Dermis blood vessel endothelial cell (primary cell): ENCODE data around the gene STK24. TPM values are rescaled to one million over a fixed set of nuclear protein-coding genes. Genes with fewer than 3 reads are reported as not detected.

Experiments used
- DNase-seq: peaks from one replicate; pipeline ENCODE4 v3.0.0; 2010
- total RNA-seq: library from RNA; depleted of rRNA; stranded (reverse); fragments of >200 nt; gene quantifications from 2 replicates; pipeline ENCODE4 v1.2.3, GENCODE V29; 2014

STK24 gene
- total RNA-seq, 1 donor from 2014 or later: 40.8 TPM

DNA sequence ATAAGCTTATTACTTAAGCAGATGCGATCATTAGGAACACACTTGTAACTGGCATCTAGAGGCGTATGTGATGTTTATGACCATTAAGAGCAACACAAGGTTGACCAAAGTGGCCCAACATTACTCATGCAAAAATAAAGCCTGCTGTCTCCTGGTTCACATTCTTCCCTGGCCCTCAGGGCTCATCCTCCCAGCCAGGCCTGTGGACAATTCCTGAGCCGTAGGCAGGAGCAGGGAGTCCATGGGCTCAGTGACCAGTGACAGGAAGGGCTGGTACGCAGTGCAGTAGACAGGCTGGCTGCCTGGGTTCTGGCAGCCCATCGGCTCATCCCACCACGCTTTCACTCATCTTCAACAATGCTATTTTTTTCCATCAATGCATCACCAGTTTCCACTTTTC lies 106.0 kb downstream of the STK24 start:
- no peak for DNase-seq

DNA sequence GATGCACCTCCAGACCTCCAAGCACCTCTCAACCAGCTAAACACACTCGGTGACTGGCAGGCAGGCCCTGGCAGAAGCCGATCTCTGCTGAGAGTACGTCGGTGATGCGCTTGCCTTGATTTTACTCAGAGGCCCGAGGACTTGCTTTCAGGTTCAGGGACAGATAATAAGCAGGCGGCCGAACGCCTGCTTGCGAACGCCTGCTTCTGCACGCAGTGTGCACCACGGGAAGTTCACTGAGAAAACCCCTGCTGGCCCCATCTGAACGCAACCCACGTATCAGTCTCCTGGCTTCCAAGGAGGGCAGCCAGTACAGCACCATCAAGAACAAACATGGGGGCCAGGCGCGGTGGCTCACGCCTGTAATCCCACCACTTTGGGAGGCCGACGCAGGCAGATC lies 108.0 kb downstream of the STK24 start:
- no peak for DNase-seq

DNA sequence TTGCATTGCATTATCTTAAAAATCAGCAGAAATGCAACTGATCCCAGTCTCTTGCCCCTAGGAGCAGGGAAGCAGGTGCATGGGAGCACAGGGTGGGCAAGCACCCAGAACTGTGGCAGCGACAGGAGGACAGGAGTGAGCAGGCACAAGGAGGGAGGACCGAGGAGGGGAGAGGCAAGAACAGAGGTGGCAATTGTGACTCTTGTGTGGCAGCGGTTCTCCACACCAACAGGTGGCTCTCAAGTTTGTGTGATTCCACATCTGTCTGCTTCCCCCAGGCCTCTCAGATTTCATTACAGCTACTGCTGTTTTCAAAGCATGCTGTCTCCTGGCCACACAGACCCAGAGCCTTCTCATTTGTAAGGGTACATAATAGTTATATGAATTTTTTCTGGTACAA lies 108.5 kb downstream of the STK24 start:
- DNase-seq: no peak

DNA sequence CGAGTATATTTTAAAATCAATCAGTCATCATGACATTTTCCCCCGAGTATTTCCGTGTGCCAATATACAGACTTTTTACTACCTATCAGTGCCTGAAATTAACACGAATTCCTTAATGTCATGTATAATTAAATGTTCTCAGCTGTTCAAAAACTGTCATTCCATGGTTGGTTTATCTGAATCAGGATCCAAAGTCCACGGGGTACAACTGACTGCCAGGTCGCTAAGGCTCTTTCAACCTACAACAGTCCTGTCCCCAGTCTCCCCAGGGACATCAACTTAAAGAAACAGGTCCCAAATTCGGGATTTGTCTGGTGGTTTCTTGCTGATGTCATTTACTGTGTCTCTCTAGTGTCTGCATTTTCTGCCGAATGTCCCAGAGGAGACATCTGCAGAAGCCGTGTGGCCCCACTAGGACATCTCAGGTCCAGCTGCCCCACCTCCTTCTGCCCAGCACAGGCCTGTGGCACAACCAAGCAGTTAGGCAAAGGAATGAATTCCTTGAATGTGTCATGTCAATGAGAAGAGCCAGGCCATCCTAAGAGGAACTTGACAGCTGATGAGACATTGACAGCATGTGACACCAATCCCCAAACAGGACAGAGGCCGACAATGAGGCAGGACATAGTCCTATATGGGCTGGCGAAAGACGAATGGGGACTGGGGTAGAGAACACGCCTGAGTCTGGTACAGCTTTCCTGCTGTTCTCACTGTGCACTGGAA lies 109.5 kb downstream of the STK24 start:
- DNase-seq: no peak

DNA sequence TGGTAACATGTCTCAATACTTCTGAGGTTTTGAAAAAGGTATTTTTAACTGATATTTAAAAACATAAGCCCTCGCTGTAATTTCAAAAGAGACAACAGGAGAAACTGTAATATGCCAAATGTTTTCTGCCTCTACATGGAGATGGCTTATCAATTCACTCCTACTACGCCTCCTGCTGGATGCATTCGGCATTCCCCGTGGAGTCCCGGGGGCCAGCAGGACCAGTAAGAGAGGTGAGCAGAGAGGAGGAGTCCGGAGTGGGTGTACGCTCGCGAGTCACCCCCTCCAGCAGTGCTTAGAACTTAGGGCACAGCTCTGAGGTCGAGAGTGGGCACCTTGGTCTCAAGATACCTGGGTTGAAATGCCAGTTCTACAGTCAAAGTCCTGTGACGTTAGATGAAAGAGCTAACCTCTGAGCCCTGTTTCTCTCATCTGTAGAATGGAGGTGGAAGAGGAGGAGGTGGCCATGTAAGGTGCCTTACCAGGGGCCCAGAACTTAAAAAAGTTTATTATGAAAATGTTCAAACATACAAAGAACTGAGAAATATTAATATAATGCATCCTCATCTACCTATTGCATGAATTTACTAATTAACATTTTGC lies 110.2 kb downstream of the STK24 start:
- DNase-seq: peak; percentile 81

DNA sequence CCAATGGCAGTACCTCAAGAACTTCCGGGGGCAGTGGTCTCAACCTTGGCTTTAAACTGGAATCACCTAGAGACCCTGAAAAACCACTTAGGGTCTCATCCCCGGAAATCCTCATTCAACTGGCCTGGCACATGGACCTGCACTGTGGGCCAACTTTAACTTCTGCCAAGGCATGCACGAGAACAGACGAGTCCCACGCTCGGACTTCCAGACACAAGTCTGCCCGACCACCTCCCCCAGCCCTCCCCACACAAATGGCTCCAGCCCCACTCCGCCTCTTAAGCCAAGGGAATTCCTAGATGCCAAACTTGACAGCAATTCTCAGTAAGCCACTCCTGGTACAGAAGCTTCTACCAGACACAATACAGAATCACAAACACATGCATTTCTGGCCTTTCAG lies 114.0 kb downstream of the STK24 start:
- DNase-seq: no peak

DNA sequence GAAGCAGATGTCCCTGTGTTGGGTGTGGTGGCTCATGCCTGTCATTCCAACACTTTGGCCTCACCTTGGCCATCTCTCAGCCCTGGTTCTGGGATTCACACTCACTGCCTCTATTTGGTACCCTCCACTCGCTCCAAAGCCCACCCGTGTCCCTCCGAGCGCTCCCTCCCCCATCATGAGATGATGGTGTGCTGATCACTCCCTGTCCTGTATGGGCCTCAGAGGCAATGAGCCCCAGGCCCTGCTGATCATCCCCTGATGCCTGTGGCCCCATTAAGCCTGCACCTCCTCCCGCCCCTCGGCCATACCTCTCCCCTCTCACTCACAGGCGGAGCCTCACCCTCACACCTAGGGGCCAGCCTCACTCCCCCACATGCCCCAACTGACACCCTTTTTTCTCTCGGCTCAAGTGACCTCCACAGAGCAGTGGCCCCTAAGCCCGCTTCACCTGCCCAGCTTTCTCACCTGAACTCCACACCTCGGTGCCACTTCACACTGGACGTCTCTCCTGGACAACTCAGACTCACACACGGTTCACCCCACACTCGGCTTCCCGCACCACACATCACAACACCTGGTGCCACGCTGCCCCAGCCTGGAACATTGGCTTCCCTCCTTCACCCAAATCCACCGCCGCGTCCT lies 114.5 kb downstream of the STK24 start:
- no peak for DNase-seq

DNA sequence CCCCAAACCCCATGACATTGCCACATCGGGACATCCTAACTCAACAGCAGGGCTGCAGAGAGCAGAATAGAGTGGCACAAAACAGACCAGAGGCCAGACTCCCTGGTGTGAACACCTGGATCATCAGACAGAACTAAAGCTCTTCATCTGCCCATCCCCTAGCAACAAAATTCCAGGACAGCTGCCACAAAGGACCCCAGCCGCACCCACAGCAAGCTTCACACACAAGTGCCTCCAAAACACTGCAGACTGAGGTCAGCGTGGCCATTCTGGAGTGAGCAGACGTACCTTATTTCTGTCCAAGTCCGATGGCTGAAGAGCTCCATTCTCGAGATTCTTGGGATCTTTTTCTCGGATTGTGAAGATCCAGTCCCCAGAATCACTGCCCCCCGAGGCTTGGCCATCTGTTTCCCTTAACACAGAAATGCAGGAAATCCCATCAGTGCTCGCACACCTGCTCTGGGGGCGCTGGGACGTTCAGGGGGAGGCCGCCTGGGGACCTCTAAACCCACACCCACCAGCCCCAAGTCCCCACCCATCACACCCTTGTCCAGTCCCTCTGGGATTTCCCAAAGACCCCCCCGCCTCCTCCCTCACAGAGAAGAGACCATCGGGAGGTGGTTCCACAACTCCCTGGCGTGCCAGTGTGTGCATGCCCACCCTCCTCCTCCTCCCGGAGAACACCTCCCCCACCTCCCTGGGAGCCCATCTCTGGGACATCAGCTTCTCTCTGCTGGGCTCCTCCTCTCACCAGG lies 115.2 kb downstream of the STK24 start:
- DNase-seq: no peak

DNA sequence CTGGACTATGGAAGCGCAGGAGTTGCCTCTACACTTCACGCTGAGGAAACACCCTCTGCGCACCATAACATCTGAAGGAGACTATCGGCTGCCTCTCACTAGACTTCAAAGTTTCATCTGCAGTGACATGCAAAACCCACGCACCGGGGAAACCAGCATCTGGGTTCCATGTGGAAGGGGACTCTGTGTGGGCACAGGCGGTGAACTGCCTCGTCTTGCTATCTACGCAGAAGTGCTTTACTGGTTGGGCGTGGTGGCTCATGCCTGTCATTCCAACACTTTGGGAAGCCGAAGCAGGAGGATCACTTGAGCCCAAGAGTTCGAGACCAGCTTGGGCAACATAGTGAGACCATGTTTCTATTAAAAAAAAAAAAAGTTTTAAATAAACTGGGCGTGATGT lies 116.4 kb downstream of the STK24 start:
- DNase-seq: no peak

DNA sequence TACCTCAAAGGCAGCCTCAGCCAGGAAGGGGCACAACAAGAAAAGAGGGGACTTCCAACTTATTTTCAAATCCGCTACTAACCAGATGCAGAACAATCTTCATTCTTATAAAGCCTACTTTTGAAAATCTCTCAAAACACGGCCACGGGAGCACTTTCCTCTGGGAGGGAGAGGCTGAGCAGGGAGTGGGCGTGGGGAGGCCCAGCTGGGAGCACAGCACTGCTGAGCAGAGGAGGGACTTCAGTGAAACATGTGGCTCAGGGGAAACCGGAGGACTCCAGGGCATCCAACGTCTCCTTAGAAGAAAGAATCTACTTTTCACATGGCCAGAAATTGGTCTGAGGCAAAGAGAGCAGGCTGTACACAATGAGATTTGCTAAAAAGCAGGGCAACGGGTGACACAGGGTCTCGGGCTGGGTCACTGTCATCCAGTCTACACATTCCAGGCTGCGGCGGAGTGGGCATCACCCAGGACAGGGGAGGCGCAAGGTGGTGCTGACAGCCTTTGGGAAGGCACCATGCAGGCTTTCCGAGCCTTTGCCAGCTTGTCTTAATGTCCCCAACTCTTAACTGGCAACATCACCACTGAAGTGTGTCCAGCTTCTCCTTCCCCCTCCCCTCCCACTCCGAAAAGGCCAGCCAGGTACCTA lies 117.1 kb downstream of the STK24 start:
- no peak for DNase-seq

DNA sequence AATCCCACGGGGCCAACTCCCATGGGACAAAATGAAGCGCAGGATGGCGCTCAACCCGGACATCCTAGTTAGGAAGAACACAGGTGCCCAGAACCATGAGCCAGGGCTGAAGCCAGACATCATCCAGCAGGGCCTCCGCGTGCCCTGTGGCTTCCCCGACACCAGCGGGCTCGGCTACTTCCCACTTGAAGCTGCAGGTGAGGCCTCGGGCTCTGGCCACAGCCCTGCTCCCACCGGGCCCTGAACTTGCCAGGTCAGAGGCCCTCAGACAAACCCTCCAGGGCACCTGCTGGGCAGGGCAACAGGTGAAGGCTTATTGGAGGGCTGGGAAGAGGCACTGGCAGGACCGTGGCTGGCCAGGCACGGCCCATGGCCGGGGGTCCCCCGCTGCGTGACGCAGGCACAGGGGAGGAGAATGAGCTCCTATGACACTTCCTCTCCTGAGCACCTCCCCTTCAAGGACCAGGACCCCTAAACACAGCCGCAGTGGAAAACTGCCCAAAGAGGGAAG lies 117.7 kb downstream of the STK24 start:
- no peak for DNase-seq

DNA sequence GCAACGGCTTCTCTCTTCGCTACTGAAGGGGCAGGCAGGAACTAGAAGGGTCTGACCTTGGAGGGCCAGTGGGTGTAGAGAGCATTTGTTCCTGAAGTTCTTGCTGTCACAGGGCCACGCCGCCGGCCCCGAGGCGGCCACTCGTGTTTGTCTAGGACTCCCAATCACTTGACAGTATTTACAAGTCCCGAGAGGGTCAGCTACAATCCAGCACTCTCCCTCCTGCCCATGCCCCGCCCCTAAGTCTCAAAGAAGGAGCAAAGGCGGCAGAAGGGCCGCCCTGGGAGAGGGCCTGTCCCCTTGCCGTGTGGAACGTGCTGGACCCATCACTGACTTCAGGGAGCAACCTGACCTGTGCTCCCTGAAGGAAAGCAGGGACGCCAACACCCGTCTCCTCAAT lies 118.5 kb downstream of the STK24 start:
- no peak for DNase-seq

DNA sequence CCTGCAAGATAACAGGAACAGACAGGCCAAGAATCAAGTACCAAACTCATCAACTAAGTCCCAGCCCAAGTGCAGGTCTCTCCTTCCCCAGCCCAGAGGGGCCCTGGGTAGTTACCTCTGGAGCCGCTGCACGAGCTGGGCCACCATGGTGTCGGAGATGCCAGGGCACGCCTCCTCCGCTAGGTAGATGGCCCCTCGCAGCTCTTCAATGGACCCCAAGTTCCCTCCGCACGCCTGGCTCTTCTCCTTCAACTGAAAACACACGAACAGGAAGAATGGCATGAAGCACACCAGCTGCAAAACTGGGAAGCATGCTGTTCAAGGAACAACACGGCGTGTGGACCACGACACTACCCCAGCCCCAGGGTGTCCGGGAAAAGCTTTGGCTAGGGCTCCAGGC lies 119.9 kb downstream of the STK24 start:
- DNase-seq: no peak

DNA sequence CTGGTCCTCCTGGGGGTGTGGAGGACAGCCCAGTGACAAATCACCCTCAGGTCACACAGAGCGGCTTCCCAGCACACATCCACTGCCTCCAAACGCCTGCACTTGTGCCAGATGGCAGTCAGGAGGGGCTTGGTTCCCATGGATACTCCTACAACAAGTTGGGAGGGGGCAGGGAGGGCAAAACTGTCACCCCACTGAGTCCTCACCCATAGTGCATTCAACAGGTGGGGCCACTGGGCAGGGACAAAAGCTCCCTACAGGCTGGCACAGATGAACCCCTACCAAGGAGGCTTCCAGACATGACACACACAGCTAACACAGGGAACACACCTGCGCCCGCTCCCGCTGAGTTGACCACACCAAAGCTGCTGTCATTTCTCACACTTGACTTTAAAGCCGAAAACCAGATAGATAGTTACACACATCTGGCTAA lies 120.5 kb downstream of the STK24 start:
- no peak for DNase-seq

DNA sequence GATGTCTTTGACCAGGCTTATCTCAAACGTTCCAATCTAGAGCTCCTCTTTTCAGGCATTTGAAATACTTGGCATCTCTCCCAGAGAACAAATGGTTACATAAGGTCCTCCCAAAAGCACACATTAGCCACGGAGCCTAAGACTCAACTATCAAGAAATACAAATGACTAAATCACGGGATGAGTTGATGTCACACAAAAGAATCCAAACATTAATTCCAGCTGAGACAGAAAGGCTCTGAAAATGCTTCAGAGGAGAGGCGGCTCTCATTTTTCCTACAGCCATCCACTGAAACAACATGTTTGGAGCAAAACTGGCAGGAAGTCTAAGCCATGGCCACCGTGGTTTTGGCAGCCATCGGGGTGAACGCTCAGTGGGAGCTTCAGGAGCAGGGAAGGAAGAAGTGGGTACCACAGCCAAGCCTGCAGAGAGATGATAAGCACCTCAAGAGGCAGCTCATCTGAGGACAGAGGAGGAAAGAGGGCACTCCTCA lies 122.5 kb downstream of the STK24 start:
- peak; percentile 45 for DNase-seq

DNA sequence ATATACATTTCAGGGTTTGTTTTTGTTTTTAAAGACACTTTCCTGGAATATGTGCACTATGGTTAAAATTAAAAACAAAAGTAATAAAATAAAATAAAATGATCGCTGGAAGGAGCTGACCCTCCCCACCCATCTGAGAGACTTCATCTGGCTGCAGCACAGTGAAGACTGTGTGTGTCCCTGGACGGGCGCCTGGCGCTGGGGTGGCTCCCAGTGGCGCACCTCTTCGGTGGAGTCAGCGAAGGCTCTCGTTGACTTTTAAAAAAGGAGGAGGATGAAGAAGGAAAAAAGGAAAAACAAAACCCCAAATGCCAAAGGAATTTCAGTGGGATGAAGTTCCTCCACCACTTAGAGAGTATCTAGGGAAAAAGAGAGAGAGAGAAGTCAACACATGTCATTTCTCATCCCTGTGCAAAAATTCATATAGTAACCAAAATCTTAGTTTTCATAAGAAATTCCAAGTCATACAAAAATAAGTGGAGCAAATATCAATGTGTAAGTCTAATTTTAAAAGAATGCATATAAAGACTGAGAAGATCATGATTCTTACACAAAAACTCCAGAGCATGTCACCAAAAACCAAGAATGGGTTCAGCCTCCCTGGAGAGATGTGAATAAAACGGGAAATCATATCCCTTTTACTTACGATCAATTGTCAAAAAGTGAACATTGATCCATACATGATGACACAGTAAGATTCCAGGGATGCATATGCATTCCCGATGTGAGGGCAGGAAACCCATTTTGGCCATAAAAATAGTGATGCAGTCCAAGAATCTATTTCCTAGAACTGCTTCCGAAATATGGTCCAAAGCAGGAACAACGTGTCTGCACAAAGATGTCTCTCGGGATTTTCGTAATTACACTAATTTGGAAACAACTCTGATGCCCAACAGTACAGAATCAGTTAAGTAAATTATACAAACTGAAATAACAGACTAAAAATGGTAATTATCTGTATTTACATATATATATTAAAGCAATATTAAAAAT lies 123.8 kb downstream of the STK24 start:
- no peak for DNase-seq

DNA sequence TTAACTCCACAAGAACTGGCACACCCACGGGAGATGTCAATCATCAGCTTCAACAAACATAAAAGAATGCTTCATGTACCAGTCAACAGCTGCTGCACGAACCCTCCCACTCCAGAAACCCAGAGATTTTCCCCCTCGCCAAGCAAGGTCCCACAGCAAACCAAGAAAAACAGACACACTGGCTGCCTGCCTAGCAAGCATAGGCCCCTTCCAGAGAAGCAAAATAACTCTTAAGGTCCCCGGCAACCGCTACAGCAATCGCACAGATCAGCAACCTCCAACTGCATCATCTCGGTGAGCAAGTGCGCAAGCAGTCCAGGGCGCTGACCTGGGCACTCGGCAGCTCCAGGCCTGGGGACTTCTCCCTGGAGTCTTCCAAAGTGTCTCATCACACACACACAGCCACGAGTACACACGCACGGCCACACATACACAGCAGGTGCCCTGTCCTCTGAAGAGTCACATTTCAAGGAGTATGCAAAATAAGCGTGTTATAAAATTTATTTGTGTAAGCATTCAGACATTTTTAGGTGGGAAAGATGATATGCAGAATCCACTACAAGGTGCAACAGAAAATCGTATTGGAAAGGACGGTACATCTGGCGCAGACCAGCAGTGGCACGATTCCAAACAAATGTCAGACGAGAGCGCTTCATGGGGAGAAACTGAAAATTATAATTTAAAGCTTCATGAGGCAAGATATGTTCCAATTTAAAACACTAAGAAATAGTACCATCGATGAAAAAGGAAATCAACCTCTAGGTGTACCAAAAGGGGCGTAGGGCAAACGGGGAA lies 125.0 kb downstream of the STK24 start:
- no peak for DNase-seq

DNA sequence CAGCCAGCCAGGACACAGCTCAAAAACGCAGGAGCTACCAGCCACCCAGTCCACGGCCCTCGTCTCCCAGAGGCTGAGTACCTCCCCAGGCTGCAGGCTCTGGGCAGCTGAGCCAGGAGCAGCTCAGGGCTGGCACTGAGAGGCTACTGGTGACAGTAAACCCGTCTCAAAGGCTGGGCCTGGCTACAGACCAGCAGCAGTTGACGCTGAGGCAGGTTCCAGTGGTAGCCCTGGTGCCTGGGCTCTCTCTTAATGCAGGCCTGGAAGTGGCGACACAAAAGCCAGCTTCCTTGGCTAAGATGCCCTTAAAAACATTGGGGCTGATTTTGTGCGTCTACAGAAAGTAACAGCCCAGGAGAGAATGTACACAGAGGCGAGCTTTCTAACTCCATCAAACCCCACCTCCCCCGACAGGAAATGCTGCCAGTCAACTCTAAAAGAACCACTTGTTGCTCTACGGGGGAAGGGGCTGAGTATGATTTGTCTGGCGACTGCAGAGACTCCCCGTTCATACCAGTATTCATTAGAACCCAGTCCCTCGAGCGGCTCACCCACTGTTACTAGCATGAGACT lies 126.3 kb downstream of the STK24 start:
- DNase-seq: peak; percentile 18

DNA sequence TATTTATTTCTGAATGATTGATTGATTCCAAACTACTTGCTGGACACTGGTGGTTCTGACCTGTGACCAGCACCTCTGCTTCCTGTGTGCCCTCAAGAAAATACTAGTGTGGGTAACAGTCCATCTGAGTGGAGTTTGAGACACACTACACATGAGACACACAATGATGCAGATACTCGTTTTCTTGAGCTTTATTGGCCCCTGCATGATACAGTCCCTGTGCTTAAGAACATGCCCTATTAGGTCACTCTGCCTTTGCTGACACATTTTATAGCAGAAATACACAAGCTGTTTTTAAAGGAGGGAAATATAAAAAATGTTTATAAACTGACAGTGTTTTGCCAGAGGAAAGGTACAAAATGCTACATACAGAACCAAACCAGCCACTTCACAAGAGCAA lies 126.9 kb downstream of the STK24 start:
- no peak for DNase-seq

DNA sequence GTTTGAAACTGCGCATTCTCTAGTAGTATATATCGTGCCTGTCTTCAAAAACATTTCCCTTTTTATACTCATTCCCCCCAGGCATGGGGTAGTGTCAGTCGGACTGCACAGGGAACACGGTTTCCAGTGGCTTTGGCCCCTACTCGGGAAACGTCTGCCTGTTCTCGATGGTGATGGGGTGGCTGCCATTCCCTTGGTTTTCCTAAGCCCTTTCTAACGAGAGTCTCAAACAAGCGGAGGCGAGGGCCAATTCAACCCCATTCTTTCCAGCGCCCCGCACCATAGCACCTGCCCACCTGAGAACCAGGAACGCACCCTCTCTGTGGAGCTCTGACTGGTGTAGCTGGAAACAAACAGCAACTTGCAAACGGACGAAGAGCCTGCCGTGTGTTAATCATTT lies 127.6 kb downstream of the STK24 start:
- DNase-seq: no peak
